ENCODE measurements around the gene CAVIN2.

The CAVIN2 gene

DNA sequence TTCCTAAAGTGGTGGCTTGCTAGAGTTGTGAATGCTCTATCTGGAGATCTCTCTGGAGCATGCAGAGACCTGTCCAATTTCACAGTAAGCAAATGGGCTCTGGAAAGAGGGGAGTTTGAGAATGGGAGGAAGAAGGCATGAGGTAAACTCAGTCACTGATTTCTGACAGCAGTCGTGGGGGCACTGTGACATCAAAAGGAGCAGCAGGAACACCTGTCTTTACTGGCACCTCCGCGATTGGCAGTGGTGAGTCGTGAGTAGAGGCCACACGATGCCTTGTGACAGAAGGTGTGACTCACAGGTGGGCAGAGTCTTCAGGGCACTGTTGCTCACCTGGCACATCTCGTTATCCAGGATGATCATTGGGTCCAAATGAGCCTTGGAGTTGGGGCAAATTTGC lies 38.8 kb upstream of the CAVIN2 start:
- H3K23ac ChIP-seq (ENCODE audit: low read length): no peak overlapping the region
- H3K79me1 ChIP-seq (ENCODE audit: low read length): no peaks in the 10 kb centered on the region
- H3K14ac ChIP-seq (ENCODE audit: low read length): no peak overlapping the region
- H2BK120ac ChIP-seq (ENCODE audit: insufficient read depth, low read length, poor library complexity): no peak overlapping the region
- no CpG with 5 or more reads among the region's 6 CpGs for WGBS (ENCODE audit: extremely low coverage, insufficient coverage, insufficient read length)
- H3K79me2 ChIP-seq (ENCODE audit: control insufficient read depth, insufficient read depth, low read length, poor library complexity): no peaks in the 10 kb centered on the region
- H3K36me3 ChIP-seq (ENCODE audit: control insufficient read depth in 1 of 2, insufficient read depth in 2 of 2, low read length in 2 of 2): no peaks in the 10 kb centered on the region
- H2AK5ac ChIP-seq (ENCODE audit: low read length): no peak overlapping the region
- H3K4me3 ChIP-seq (ENCODE audit: low read depth, low read length): no peak overlapping the region
- no peaks in the 10 kb centered on the region for H3K9me3 ChIP-seq (ENCODE audit: insufficient read depth, low read depth, low read length)
- no peak overlapping the region for H2BK5ac ChIP-seq (ENCODE audit: low read depth, low read length, poor library complexity)
- no peaks in the 10 kb centered on the region for H3K4me1 ChIP-seq (ENCODE audit: control insufficient read depth in 1 of 2, insufficient read depth in 2 of 2, low read length in 2 of 2)
- H3K27me3 ChIP-seq (ENCODE audit: insufficient read depth, low read length): no peaks in the 10 kb centered on the region
- no peak overlapping the region for H2AFZ ChIP-seq (ENCODE audit: insufficient read depth, low read length, poor library complexity)
- H3K9ac ChIP-seq (ENCODE audit: low read length): no peak overlapping the region
- no peak overlapping the region for H4K12ac ChIP-seq (ENCODE audit: low read depth, low read length)
- no peak overlapping the region for H3K4me2 ChIP-seq (ENCODE audit: low read length)
- H4K91ac ChIP-seq (ENCODE audit: low read depth, low read length): no peak overlapping the region
- H4K8ac ChIP-seq (ENCODE audit: low read depth, low read length): no peak overlapping the region
- no peak overlapping the region for H3K4ac ChIP-seq (ENCODE audit: low read depth, low read length)
- DNase-seq: no peak
- no peak overlapping the region for H3K18ac ChIP-seq (ENCODE audit: low read length)
- H2BK12ac ChIP-seq (ENCODE audit: low read length): no peak overlapping the region
- H3K27ac ChIP-seq (ENCODE audit: low read depth, low read length): no peak overlapping the region

DNA sequence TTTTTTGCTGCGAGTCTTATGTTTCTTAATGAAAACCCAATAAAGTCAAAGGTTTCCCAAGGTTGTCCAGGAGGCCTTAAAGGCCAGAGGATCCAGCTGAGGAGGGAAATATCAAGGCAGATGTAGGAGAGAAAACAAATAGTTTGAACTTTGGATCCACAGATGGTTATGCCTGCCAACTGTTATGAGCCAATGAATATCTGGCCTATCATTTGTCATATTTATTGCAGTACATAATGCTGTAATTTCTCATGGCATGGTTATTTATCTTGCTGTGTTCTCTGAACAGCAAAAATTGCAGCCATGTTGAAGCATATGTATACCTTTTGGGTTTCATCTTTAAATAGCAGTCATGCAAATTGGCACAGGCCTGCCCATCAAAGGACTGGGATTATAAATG lies 38.2 kb upstream of the CAVIN2 start:
- Histone ChIP-seq H2AFZ (ENCODE audit: insufficient read depth, low read length, poor library complexity) (no peak overlapping the region), H3K4ac (ENCODE audit: low read depth, low read length) (no peak overlapping the region), H2BK5ac (ENCODE audit: low read depth, low read length, poor library complexity) (no peak overlapping the region), H2BK12ac (ENCODE audit: low read length) (no peak overlapping the region), H2BK120ac (ENCODE audit: insufficient read depth, low read length, poor library complexity) (no peak overlapping the region), H3K9me3 (ENCODE audit: insufficient read depth, low read depth, low read length) (no peaks in the 10 kb centered on the region), H3K79me1 (ENCODE audit: low read length) (no peaks in the 10 kb centered on the region), H3K14ac (ENCODE audit: low read length) (no peak overlapping the region), H3K4me3 (ENCODE audit: low read depth, low read length) (no peak overlapping the region), H3K79me2 (ENCODE audit: control insufficient read depth, insufficient read depth, low read length, poor library complexity) (no peaks in the 10 kb centered on the region), H3K23ac (ENCODE audit: low read length) (no peak overlapping the region), H3K27me3 (ENCODE audit: insufficient read depth, low read length) (no peaks in the 10 kb centered on the region), H3K4me2 (ENCODE audit: low read length) (no peak overlapping the region), H3K27ac (ENCODE audit: low read depth, low read length) (no peak overlapping the region), H4K8ac (ENCODE audit: low read depth, low read length) (no peak overlapping the region), H4K12ac (ENCODE audit: low read depth, low read length) (no peak overlapping the region), H3K4me1 (ENCODE audit: control insufficient read depth in 1 of 2, insufficient read depth in 2 of 2, low read length in 2 of 2) (no peaks in the 10 kb centered on the region), H3K36me3 (ENCODE audit: control insufficient read depth in 1 of 2, insufficient read depth in 2 of 2, low read length in 2 of 2) (no peaks in the 10 kb centered on the region), H4K91ac (ENCODE audit: low read depth, low read length) (no peak overlapping the region), H2AK5ac (ENCODE audit: low read length) (no peak overlapping the region), H3K9ac (ENCODE audit: low read length) (no peak overlapping the region), H3K18ac (ENCODE audit: low read length) (no peak overlapping the region)
- DNase-seq: no peak
- no CpG with 5 or more reads among the region's 1 CpG for whole genome bisulfite sequencing (ENCODE audit: extremely low coverage, insufficient coverage, insufficient read length)

DNA sequence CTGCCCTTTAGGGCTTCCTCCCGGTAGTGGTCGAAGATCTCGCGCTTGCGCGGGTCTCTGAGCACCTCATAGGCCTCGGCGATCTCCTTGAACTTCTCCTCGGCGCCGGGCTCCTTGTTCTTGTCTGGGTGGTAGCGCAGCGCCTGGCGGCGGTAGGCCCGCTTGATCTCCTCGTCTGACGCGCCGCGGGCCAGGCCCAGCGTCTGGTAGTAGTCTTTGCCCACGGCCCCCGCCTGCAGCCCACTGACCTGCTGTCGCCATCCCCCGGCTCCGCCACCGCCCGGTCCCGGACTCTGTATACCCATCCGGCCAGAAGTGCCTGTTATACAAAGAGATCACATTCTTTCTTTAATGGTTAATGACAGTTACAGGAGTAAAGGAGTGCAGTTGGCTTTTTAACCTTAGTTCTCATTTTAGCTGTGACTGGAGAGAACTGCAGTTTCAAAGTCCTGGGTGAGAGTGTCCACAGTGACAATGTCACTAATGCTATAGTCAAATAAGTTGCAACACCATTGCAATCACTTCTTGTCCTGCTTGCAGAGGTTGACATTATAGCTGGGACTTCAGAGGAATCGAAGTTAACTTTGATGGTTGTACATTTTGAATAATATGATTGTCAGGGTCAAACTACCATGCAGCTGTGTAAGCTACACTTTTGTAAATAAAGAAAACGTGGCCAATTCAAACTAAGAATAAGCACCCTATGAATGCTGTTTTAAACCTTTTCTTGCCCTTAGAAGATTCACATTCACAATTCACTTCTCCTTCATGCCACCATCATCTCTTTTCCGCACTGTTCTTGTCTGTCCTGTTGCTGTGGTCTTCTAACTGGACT lies 35.3 kb upstream of the CAVIN2 start:
- WGBS (ENCODE audit: extremely low coverage, insufficient coverage, insufficient read length): no CpG with 5 or more reads among the region's 34 CpGs
- Histone ChIP-seq H3K27ac (ENCODE audit: low read depth, low read length) (no peak overlapping the region), H4K12ac (ENCODE audit: low read depth, low read length) (no peak overlapping the region), H2AFZ (ENCODE audit: insufficient read depth, low read length, poor library complexity) (no peak overlapping the region), H3K18ac (ENCODE audit: low read length) (no peak overlapping the region), H3K9me3 (ENCODE audit: insufficient read depth, low read depth, low read length) (no peaks in the 10 kb centered on the region), H2BK5ac (ENCODE audit: low read depth, low read length, poor library complexity) (no peak overlapping the region), H2BK12ac (ENCODE audit: low read length) (no peak overlapping the region), H4K91ac (ENCODE audit: low read depth, low read length) (no peak overlapping the region), H3K79me1 (ENCODE audit: low read length) (no peaks in the 10 kb centered on the region), H4K8ac (ENCODE audit: low read depth, low read length) (no peak overlapping the region), H3K27me3 (ENCODE audit: insufficient read depth, low read length) (no peaks in the 10 kb centered on the region), H3K4me1 (ENCODE audit: control insufficient read depth in 1 of 2, insufficient read depth in 2 of 2, low read length in 2 of 2) (no peaks in the 10 kb centered on the region), H3K14ac (ENCODE audit: low read length) (no peak overlapping the region), H3K23ac (ENCODE audit: low read length) (no peak overlapping the region), H3K4me3 (ENCODE audit: low read depth, low read length) (no peak overlapping the region), H3K36me3 (ENCODE audit: control insufficient read depth in 1 of 2, insufficient read depth in 2 of 2, low read length in 2 of 2) (no peaks in the 10 kb centered on the region), H2AK5ac (ENCODE audit: low read length) (no peak overlapping the region), H3K4ac (ENCODE audit: low read depth, low read length) (no peak overlapping the region), H3K4me2 (ENCODE audit: low read length) (no peak overlapping the region), H3K79me2 (ENCODE audit: control insufficient read depth, insufficient read depth, low read length, poor library complexity) (no peaks in the 10 kb centered on the region), H3K9ac (ENCODE audit: low read length) (no peak overlapping the region), H2BK120ac (ENCODE audit: insufficient read depth, low read length, poor library complexity) (no peak overlapping the region)
- no peak for DNase-seq

DNA sequence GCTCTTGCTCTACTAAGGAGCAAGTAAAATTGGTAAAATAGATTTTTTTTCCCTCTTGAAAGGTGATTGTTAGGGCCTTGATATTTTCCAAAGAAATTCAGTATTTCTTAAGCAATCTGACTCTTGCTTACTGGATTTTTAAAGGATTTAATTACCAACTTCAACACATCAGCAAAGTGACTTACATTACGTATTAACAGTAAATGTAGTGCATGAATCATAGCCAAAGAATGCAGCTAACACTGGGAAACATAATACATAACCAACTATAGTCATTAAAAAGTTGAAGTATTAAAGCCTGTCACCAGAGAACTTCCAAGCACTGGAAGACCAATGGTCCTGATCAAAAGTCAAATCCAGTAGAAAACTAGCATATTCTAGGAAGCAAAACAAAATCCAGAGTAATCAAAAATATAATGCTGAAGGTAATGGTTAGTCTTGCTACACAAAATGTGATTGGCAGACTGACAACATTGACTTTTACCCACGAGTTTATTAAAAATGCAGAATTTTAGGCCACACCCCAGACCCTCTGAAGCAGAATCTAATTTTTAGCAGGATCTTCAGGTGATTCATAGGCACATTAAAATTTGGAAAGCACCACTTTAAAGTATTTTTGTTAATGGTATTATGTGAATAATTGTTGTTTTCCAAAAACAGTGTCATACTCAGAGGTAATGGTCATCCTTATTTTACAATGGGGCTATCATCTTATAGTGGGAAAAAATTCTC lies 31.8 kb upstream of the CAVIN2 start:
- Histone ChIP-seq H3K79me1 (ENCODE audit: low read length) (no peaks in the 10 kb centered on the region), H3K4me2 (ENCODE audit: low read length) (no peak overlapping the region), H3K36me3 (ENCODE audit: control insufficient read depth in 1 of 2, insufficient read depth in 2 of 2, low read length in 2 of 2) (no peaks in the 10 kb centered on the region), H2BK120ac (ENCODE audit: insufficient read depth, low read length, poor library complexity) (no peak overlapping the region), H3K14ac (ENCODE audit: low read length) (no peak overlapping the region), H4K8ac (ENCODE audit: low read depth, low read length) (no peak overlapping the region), H3K79me2 (ENCODE audit: control insufficient read depth, insufficient read depth, low read length, poor library complexity) (no peaks in the 10 kb centered on the region), H3K4me3 (ENCODE audit: low read depth, low read length) (no peak overlapping the region), H2BK12ac (ENCODE audit: low read length) (no peak overlapping the region), H3K4me1 (ENCODE audit: control insufficient read depth in 1 of 2, insufficient read depth in 2 of 2, low read length in 2 of 2) (no peaks in the 10 kb centered on the region), H2AK5ac (ENCODE audit: low read length) (no peak overlapping the region), H3K4ac (ENCODE audit: low read depth, low read length) (no peak overlapping the region), H3K9me3 (ENCODE audit: insufficient read depth, low read depth, low read length) (no peaks in the 10 kb centered on the region), H2BK5ac (ENCODE audit: low read depth, low read length, poor library complexity) (no peak overlapping the region), H2AFZ (ENCODE audit: insufficient read depth, low read length, poor library complexity) (no peak overlapping the region), H4K91ac (ENCODE audit: low read depth, low read length) (no peak overlapping the region), H3K18ac (ENCODE audit: low read length) (no peak overlapping the region), H4K12ac (ENCODE audit: low read depth, low read length) (no peak overlapping the region), H3K23ac (ENCODE audit: low read length) (no peak overlapping the region), H3K27ac (ENCODE audit: low read depth, low read length) (no peak overlapping the region), H3K9ac (ENCODE audit: low read length) (no peak overlapping the region), H3K27me3 (ENCODE audit: insufficient read depth, low read length) (no peaks in the 10 kb centered on the region)
- DNase-seq: no peak
- no CpG with 5 or more reads among the region's 2 CpGs for WGBS (ENCODE audit: extremely low coverage, insufficient coverage, insufficient read length)

All from trophoblast cell (in vitro differentiated cells and primary cell).